Activated T-helper 1 cell treated with anti-CD3 and anti-CD28 coated beads, Interleukin-2, amount 50 U/mL, for 16 hours (primary cell): ENCODE results near the gene EHMT1.

ENCODE experiments used
- DNase-seq, 2 donors: peaks; one replicate each; pipeline ENCODE4 v3.0.0-alpha.2; 2020; ENCODE audit warnings: low read depth in 1 of 2, low spot score in 1 of 2

Gene EHMT1

DNA sequence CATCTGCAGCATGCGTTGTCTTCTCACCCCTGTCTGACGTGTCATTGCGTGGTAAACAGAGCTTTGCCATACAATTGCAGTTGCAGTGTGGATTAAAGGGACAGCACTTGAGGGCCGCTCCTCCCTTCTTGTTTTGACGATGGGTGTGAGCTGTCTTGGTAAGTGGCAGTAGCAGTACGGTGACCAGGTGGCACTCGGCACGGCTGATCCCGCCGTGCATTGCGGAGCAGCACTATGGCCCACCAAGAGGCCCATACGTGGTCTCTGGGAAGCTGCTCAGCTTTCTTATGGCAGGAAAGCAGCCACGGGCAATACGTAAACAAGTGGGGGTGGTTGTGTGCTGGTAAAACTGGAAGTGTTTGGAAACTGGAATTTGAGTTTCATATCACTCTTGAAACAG lies 25.1 kb downstream of the EHMT1 start:
- DNase-seq = no peak

DNA sequence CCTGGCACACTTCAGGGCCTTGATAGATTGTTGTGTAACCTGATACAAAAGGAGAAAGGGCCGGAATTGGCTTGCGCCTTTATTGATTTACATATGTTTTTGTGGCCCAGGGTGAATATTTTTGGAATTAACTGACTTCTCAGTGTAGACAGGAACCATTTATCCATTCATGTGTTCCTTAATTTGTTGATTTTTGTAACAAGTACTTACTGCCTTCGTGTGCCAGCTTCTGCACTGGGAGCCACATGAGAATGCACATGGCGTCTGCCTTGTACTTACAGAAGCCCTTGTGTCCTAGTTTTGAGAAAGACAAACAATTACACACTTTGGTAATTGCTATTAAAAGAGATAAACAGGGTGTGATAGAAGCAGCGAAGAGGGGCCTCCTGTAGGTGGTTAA lies 26.4 kb downstream of the EHMT1 start:
- DNase-seq = no peak

DNA sequence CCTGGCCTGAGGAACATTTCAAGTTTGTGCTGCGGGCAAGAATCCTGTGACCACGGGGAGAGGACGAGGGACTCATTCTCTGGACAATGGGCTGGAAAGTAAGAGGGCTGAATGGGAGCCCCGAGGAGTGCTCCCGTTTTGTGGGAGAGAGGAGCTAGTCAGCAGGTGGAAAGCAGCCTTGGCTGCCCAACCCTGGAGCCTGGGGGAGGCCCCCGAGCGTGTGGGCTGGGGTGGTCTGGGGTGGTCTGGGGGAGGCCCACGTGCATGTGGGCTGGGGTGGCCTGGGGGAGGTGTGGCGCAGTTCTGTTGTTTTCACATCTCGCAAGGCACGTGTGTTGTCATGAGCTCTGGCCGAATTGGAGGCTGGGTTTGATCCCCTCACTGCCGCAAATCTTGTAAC lies 27.5 kb downstream of the EHMT1 start:
- no peak for DNase-seq

DNA sequence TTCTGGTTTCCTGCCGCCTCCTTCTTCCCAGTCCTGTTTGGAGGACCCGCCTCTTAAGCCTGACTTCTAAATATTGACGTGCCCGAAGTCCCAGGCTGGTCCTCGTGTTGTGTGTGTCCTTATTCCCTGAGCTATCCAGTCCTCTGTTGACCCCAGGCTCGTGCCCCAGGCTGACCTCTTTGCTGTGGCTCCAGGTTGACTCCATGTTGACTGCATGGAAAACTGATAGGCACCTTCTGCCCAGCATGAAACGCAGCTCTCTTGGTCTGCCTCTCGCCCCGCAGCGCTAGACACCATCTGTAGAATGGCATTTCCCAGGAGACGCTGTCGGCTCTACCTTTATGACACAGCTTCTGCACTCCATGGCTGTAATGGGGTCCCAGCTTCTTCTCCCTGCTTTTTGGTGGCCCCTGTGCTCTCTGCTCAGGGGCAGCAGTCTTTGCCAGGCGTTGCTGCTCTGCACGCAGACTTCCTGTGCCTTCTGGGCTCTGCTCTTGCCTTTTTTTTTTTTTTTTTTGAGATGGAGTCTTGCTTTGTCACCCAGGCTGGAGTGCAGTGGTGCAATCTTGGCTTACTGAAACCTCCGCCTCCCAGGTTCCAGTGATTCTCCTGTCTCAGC lies 28.4 kb downstream of the EHMT1 start:
- no peak for DNase-seq

DNA sequence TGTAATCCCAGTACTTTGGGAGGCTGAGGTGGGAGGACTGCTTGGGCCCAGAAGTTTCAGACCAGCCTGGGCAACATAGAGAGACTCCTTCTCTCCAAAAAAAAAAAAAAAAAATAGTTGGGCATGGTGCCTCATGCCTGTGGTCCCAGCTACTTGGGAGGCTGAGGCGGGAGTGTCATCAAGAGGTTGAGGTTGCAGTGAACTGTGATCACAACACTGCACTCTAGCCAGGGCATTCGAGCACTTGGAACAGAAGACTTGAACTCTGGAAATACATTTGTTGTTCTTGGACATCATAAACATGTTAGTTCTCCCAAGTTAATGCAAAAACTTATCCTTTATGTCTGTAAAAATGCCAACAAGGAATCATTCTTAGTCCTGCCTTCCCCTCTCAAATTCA lies 29.6 kb downstream of the EHMT1 start:
- no peak for DNase-seq

DNA sequence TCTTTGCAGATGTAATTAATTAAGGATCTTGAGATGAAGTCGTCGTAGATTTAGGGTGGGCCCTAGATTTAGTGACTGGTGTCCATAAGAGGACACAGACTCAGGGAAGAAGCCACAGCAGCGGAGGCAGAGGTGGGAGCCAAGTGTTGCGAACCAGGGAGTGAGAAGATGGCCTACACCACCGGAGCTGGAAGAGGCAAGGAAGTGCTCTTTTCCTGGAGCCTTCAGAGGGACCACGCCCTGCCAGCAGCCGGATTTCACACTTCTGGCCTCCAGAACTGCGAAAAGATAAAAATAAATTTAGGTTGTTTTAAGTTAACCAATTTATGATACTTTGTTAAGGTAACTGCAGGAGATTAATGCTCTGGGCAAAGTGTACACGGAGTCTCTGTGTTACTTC lies 30.7 kb downstream of the EHMT1 start:
- no peak for DNase-seq

DNA sequence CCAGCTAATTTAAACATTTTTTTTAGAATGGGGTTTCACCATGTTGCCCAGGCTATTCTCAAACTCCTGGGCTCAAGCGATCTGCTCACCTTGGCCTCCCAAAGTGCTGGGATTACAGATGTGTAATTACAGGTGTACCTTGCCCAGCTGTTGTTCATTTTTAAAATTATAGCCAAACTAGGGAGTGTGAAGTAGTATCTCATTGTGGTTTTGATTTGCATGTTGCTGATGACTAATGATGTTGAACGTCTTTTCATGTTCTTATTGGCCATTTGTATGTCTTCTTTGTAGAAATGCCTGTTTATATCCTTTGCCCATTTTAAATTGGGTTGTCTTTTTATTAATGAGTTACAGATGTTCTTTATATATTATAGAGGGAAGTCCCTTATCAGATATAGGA lies 31.5 kb downstream of the EHMT1 start:
- DNase-seq = no peak

DNA sequence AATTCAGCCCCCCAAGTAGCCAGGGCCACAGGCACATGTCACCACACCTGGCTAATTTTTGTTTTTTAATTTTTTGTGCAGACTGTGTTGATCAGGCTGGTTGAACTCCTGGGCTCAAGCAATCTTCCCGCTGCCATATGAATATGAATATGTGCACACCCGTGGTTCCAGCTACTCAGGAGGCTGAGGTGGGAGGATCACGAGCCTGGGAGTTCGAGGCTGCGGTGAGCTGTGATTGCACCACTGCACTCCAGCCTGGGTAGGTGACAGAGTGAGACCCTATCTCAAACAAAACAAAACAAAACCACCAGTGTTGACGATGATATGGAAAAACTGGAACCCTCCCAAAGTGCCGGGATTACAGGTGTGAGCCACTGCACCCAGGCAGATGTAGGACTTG lies 32.0 kb downstream of the EHMT1 start:
- DNase-seq = no peak

DNA sequence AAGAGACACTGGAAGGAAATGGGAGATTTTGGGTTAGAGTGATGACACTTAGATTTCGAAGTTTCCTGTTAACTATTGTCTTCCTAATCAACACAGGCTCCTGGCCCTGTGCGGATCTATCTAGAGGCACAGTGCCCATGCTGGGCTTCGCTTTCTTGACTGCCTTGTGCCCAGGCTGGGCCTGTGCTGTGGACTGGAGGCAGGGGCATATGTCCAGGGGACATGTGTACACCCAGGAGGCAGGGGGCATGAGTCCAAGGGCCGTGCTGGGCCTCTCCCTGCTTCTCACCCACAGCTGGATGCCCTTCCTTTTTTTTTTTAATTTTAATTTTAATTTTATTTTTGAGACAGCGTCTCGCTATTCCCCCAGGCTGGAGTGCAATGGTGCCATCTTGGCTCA lies 37.6 kb downstream of the EHMT1 start:
- no peak for DNase-seq

DNA sequence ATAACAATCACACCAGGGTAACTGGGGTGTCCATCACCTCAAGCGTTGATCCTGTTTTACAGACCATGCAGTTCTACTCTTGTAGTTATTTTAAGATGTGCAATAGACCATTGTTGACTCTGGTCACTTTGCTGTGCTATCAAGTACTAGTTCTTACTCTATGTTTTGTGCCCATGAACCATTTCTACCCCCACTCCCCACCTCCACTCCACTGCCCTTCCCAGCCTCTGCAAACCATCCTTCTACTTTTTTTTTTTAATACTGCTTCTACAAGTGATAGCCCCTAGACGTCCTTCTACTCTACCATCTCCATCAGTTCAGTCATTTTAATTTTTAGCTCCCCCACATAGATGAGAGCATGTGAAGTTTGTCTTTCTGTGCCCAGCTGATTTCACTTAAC lies 38.8 kb downstream of the EHMT1 start:
- no peak for DNase-seq

DNA sequence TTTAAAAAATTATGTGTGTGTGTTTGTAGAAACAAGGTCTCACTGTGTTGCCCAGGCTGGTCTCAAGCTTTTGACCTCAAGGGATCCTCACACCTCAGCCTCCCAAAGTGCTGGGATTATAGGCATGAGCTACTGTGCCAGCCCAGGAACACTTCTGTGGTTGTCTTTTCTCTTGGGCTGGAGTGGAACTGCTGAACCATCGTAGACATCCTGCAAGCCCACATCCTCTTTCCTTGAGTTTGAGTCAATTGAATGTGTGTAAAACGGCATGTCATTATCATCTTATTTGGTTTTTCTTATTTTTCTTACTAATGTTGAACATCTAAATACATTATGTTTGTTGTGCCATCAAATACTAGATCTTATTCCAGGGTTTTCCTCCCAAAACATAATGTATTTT lies 40.0 kb downstream of the EHMT1 start:
- DNase-seq = no peak

DNA sequence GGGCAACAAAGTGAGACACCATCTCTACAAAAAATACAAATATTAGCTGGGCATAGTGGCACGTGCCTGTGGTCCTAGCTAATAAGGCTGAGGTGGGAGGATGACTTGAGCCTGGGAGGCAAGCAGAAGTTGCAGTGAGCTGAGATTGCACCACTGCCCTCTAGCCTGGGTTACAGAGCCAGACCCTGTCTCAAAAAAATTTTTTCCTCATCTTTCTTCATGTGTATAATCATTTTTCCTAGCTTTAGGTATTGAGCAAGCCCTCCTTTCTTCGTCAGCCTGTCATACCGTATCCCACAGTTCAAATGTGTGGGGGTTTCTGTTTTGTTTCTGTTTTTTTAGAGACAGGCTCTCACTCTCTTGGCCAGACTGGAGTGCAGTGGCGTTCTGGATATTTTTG lies 41.3 kb downstream of the EHMT1 start:
- DNase-seq = no peak

DNA sequence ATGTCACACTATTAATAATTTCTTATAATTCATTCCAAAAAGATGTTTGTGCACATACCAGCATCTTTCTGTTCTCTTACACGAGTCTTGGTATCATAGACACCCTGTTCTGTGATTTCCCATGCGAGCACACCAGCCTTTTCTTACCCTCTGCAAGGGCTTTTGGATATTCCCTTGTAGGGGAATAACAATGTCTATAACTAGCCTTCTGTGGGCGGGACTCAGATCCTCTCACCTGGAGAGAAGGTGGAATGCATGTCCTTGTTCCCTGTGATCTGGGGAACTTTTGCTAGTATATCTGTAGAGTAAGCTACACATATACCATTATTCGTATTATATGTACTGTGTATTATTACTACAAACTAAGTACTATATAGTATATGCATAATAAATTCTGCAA lies 44.8 kb downstream of the EHMT1 start:
- DNase-seq = no peak

DNA sequence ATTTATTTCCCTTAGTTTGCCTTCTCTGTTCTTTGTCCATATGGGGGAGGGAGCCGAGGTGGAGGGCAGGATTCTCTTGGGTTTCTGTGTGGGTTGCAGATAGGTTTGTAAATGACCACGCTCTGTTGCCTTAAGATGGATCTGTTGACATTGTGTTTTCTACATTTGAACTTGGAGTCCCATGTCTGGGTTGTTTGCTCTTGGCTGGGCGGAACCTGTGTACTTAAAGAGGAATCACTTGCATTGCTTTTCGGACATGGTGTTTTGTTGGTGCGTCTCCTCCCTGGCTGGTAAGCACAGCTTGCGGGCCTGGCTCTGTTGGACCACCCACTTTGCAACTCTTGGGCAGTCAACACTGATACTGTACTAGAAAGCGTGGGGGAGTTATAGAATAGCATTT lies 45.9 kb downstream of the EHMT1 start:
- no peak for DNase-seq

DNA sequence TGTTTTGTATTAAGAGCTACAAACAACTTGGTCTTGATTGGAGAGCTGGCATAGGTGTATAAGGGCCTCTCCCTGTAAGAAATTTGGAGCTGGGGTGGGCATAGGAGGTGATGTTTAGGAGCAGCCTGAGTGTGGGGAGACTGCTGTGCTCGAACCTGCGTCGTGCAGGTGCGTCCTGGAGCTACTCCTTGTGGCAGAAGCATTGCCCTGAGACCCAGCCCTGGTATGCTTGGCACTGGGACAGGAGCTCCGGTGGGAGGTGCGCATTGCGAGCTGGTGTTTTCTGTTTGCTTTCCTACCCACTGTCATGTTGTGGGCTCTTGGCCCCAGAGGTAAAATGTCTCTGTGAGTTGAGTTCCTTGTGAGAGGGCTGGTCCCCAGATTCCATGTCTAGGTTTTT lies 46.4 kb downstream of the EHMT1 start:
- no peak for DNase-seq

DNA sequence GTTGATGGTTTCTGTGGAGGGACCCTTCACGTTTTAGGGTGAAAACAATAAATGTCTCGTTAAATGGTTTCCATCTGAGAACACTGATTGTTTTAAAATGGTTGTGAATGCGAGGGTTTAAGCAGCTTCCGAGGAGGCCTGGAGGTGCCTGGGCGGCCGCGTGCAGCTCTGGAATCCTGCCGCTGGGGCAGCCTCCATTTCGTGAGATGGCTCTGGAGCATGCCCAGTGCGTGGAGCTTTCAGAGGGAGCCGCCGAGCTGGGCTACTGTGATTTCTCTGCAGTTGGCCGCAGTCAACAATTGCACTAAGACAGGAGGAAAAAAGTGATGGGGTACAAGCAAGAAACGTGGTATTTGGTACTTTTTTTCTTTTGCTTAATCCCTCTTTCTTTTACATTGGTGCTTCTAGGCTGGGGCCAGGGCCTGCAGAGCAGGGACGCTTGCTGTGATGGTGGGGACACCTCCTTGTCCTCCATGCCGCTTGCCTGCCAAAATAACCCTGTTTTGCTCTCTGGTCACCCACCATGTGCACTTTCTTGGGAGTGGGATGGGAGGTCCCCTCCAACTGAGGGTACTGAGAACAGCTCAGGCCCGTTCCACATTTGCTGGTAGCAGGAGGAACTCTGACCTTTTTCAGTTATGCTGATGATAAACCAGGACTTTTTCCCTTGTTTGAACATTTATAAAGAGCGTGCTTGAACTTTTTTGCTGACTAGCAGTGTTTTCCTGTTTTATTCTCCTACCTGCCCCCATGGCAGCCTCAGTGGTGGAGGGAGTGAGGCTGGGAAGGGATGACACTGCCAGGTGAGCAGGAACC lies 47.1 kb downstream of the EHMT1 start:
- no peak for DNase-seq

DNA sequence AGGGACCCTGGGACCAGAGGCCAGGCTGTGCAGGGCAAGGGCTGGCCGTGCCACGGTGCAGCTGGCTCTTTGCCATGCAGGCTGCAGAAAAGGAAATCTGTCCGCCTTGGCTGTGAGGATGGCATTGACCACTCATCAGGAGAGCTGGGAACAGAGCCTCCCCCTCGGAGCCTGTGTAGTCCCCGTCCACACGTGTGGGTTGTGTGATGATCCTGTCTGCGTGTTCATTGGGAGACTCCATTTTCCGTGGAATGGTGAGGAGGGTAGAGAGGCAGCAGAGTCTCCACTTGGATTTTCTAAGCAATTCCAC lies 47.7 kb downstream of the EHMT1 start:
- DNase-seq = no peak

DNA sequence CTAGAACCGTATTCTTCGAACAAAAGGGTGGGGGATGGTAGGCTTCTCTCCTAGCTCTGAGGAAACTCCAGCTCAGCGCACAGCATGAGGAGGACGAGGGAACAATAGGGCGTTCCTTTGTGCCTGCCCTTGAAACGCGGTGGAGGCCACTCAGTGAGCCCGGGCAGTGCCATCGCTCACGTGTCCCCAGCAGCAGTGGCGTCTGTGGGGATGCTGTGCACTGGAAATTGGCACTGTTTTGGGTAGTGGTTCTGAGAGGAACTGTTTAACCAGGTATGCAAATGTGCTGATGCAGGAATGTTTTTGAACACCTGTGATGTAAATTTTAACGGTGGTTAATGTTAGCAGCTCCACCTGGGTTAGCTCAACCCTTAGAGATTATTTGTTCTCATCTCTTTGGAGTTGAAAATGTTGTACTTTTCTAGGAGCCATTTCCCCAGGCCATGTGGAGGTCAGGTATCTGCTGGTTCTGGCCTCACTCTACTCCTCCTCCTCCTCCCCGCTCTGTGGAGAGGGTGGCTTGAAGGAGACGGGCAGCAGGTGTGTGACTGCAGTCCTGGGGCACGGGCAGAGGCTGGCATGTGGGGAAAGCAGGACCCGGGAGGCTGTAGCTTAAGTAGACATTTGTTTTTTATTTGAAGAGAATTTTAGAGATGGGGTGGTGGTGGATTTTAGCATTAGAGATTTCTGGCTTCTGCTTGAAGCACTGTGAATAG lies 48.3 kb downstream of the EHMT1 start:
- no peak for DNase-seq

DNA sequence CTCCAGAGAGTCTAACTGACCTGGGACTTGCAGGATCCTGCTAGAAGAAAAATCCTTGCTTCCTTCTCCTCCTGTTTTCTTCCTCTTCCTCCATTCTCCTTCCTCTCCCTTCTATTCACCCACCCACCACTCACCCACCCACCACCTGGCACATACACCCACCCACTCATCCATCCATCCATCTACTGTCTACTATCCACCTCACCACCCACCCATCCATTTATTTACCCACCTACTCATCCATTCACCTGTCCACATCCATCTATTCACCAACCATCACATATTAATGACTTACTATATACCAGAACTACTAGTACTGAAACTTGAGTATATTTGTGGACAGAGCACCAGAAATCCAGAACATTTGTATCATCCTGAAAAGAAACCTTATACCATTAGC lies 49.4 kb downstream of the EHMT1 start:
- no peak for DNase-seq

DNA sequence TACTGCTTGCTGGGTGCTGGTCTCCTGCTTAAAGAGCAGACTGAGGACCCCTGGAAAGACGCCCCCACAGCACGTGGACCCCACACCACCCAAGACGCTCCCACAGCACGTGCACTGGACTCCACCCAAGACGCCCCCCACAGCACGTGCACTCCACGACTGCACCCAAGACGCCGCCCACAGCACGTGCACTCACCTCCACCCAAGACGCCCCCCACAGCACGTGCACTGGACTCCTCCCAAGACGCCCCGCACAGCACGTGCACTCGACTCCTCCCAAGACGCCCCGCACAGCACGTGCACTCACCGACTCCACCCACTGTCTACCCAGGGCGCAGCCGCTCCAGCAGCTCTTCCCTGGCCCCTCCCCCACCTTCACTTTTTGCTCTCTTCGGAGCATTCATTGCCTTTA lies 50.5 kb downstream of the EHMT1 start:
- DNase-seq = no peak

DNA sequence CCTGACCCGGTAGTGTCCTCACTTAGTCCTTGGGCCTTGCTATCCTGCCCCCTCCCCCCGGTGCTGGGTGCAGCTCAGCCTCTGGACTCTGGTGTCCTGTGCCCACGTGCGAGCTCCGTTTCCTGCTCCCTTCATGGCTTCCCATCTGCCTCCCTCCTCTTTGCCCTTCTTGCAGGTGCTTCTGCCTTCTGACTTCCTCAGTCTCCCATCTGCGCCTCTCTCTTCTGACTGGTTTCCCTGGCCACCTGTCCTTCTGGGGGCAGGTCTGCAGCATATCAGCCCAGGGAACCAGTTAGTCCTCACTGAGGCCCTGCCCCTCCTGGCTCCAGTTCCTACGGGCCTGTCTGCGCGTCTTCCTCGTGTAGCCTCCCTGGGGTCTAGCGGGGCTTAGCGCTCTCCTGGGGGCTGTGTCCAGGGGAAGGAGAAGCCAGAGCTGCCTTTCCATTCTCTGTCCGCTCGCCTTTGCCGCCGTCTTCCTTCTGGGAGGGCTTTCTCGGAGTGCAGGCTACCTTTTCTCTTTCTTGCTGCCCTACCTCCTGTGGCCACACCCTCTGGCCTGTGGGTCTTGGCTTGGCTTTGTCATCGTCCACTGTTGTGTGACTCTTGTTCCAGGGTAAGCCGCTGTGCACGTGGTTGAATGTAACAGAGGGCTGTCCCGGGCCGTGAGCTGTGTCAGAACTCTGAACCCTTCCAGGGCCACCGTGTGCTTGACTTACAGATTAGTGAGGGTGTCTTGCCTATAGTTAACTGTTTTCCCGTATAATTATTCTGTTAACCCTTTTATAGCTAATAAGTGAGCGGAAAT lies 51.8 kb downstream of the EHMT1 start:
- DNase-seq = no peak

DNA sequence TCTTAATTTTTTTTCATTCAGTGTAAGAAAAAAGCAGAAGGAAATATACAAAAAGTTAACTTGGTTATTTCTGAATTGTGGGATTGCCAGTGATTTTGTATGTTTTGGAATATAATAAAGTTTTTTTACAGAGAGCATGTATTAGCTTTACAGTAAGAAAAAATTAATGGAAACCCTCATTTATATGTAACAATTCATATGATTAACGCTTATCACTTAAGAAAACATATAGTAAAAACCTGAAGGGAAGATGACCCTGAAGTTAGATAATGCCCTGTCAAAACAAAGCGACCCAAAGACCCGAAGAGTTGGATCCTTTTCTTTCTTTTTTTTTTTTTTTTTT lies 52.4 kb downstream of the EHMT1 start:
- no peak for DNase-seq
